GM23248 (cell line): ENCODE data around the gene HCAR2. TPM values are rescaled to one million over a fixed set of nuclear protein-coding genes. Genes with fewer than 3 reads are reported as not detected.
"Not testable (repeated sequence)": the region's sequence is repeated elsewhere in the genome, so short reads cannot be mapped to it uniquely, and the experiment has no call there.

Source experiments
- DNase-seq: peaks from one replicate; pipeline ENCODE4 v3.0.0-alpha.2; 2015
- H2AFZ ChIP-seq: fragments of 200-600 bp; sonication (generic); 2 replicates; pipeline ENCODE4 v1.6.1; 2016; ENCODE audit warnings: antibody characterized with exemption
- H3F3A ChIP-seq: fragments of 200-600 bp; sonication (generic); 2 replicates; pipeline ENCODE4 v1.6.1; 2016; ENCODE audit warnings: mild to moderate bottlenecking, antibody characterized with exemption, mixed run types; ENCODE audit not compliant: insufficient read depth
- H3K27ac ChIP-seq: fragments of 200-600 bp; sonication (generic); 2 replicates; pipeline ENCODE4 v1.5.1; 2016; ENCODE audit warnings: mild to moderate bottlenecking
- H3K27me3 ChIP-seq: fragments of 200-600 bp; sonication (generic); replicated peaks from 2 replicates; pipeline ENCODE4 v1.6.1; 2016; ENCODE audit warnings: mild to moderate bottlenecking; ENCODE audit not compliant: insufficient read depth
- H3K36me3 ChIP-seq: fragments of 200-600 bp; sonication (generic); 2 replicates; pipeline ENCODE4 v1.6.1; 2016; ENCODE audit warnings: low read depth, mild to moderate bottlenecking
- H3K4me1 ChIP-seq: fragments of 200-600 bp; sonication (generic); 2 replicates; pipeline ENCODE4 v1.6.1; 2016; ENCODE audit warnings: mild to moderate bottlenecking; ENCODE audit not compliant: insufficient read depth
- H3K4me2 ChIP-seq: fragments of 200-600 bp; sonication (generic); one replicate; pipeline ENCODE4 v1.6.1; 2016; ENCODE audit warnings: mild to moderate bottlenecking; ENCODE audit not compliant: unreplicated experiment
- H3K4me3 ChIP-seq: fragments of 200-600 bp; sonication (generic); 2 replicates; pipeline ENCODE4 v1.5.1; 2016; ENCODE audit warnings: mild to moderate bottlenecking
- H3K79me2 ChIP-seq: fragments of 200-600 bp; sonication (generic); 2 replicates; pipeline ENCODE4 v1.6.1; 2016; ENCODE audit warnings: mild to moderate bottlenecking; ENCODE audit not compliant: insufficient read depth
- H3K9ac ChIP-seq: fragments of 200-600 bp; sonication (generic); 2 replicates; pipeline ENCODE4 v1.6.1; 2016; ENCODE audit warnings: mild to moderate bottlenecking
- H3K9me2 ChIP-seq: fragments of 200-600 bp; sonication (generic); 2 replicates; pipeline ENCODE4 v1.6.1; 2016; ENCODE audit warnings: mixed run types, mild to moderate bottlenecking, moderate library complexity; ENCODE audit not compliant: insufficient read depth
- H3K9me3 ChIP-seq: fragments of 200-600 bp; sonication (generic); one replicate; pipeline ENCODE4 v1.6.1; 2017; ENCODE audit warnings: low read depth
- H4K20me1 ChIP-seq: fragments of 200-600 bp; sonication (generic); 2 replicates; pipeline ENCODE4 v1.6.0; 2016; ENCODE audit not compliant: insufficient read depth
- EZH2 ChIP-seq: fragments of 200-600 bp; sonication (generic); IDR thresholded peaks from 2 replicates; pipeline ENCODE4 v1.6.1; 2018; ENCODE audit warnings: antibody characterized with exemption, mild to moderate bottlenecking; ENCODE audit not compliant: insufficient read depth, poor library complexity, severe bottlenecking
- EZH2phosphoT487 ChIP-seq: fragments of 200-600 bp; sonication (generic); IDR thresholded peaks from 2 replicates; pipeline ENCODE4 v1.6.1; 2018; ENCODE audit warnings: antibody characterized with exemption, moderate library complexity, mild to moderate bottlenecking, low read depth; ENCODE audit not compliant: insufficient read depth
- WGBS, 2 experiments: methylation state at CpG; one replicate each; pipeline ENCODE4 v1.1.6; 2015 to 2017; ENCODE audit warnings: low lambda C conversion rate in 2 of 2, low coverage in 1 of 2; ENCODE audit errors: missing lambda C conversion rate in 2 of 2; 5-methylcytosine and 5-hydroxymethylcytosine counted together
- in situ Hi-C: fragments of 300-500 bp; cut with MboI; formaldehyde crosslinking; loops from 2 replicates; pipeline ENCODE4 v1.15.0; 2020
- polyA plus RNA-seq: library from polyadenylated mRNA; unstranded; fragments of >200 nt; fragmentation: Nextera tagmentation; extraction: Ambion mirVana; gene quantifications from 2 replicates; pipeline ENCODE4 v1.2.1, GENCODE V29; 2016
- total RNA-seq: library from RNA; depleted of rRNA; stranded (reverse); fragments of >200 nt; shearing (Covaris generic); gene quantifications from 2 replicates; pipeline ENCODE4 v1.2.3, GENCODE V29; 2014

Gene HCAR2
- total and polyA plus RNA-seq, 2 experiments from 2014 or later, result not detected

GRCh38 chr12:122721057-122721545 is 17.9 kb upstream of the HCAR2 start:
- Histone ChIP-seq H3F3A (peaks cover 6% of the 10 kb centered on the region; the same call in 1 of the 2 replicates), H3K4me3 (no peak overlapping the region), H2AFZ (no peak overlapping the region), H3K79me2 (no peaks in the 10 kb centered on the region), H4K20me1 (no peaks in the 10 kb centered on the region), H3K9me3 (no peaks in the 10 kb centered on the region), H3K9me2 (no peaks in the 10 kb centered on the region), H3K4me2 (no peak overlapping the region), H3K36me3 (no peaks in the 10 kb centered on the region), H3K27ac (no peak overlapping the region), H3K27me3 (no peaks in the 10 kb centered on the region), H3K4me1 (peaks cover 7% of the 10 kb centered on the region; the same call in 1 of the 2 replicates), H3K9ac (no peak overlapping the region)
- TF ChIP-seq EZH2, result no peak
- no peak for TF ChIP-seq EZH2phosphoT487
- 89 to 90% methylated on average over 11 of the region's 11 CpGs for WGBS, 2 experiments
- DNase-seq, result no peak
- in situ Hi-C loops, result no loop called here

GRCh38 chr12:122716658-122717057 is 13.5 kb upstream of the HCAR2 start, which contains the start of gene HCAR3:
TSS of gene HCAR3 (minus strand) at chr12:122716811. CDS start at chr12:122716737, 74 bp downstream.
- DNase-seq, H3K27me3 ChIP-seq, H3K9me2 ChIP-seq, H3F3A ChIP-seq, in situ Hi-C loops, H3K9ac ChIP-seq, H3K79me2 ChIP-seq, H4K20me1 ChIP-seq, H3K4me1 ChIP-seq, H3K4me2 ChIP-seq, H3K9me3 ChIP-seq, H3K4me3 ChIP-seq, H3K27ac ChIP-seq, H3K36me3 ChIP-seq, H2AFZ ChIP-seq: not testable (repeated sequence)
- 93 to 94% methylated on average over 10 of the region's 10 CpGs for WGBS, 2 experiments

- H3K4me1 ChIP-seq, H3K9me3 ChIP-seq, H3K9ac ChIP-seq, H3K27ac ChIP-seq, in situ Hi-C loops, H3K4me3 ChIP-seq, H3K9me2 ChIP-seq, H3K27me3 ChIP-seq, H4K20me1 ChIP-seq, H2AFZ ChIP-seq, H3K36me3 ChIP-seq, H3K79me2 ChIP-seq, H3F3A ChIP-seq, H3K4me2 ChIP-seq: not testable (repeated sequence)
- 20 to 21% methylated on average over 6 of the region's 6 CpGs for WGBS, 2 experiments
- peak; percentile 40 for DNase-seq
These were observed 12.1 kb upstream of the HCAR2 start for GRCh38 chr12:122715211-122715610.

GRCh38 chr12:122713491-122714188 is 10.5 kb upstream of the HCAR2 start:
- H3K36me3 ChIP-seq, H3K4me1 ChIP-seq, H3K9me2 ChIP-seq, DNase-seq, H3K79me2 ChIP-seq, H2AFZ ChIP-seq, H3K27me3 ChIP-seq, H3K4me2 ChIP-seq, H3K4me3 ChIP-seq, H3K27ac ChIP-seq, in situ Hi-C loops, H3F3A ChIP-seq, H4K20me1 ChIP-seq, H3K9ac ChIP-seq, H3K9me3 ChIP-seq: not testable (repeated sequence)
- WGBS, 2 experiments, result 93 to 94% methylated on average over 4 of the region's 10 CpGs

GRCh38 chr12:122711266-122711665 is 8.1 kb upstream of the HCAR2 start:
- H3K79me2 ChIP-seq, H4K20me1 ChIP-seq, H3K4me2 ChIP-seq, H2AFZ ChIP-seq, H3K4me3 ChIP-seq, H3K9me3 ChIP-seq, H3K27me3 ChIP-seq, H3K4me1 ChIP-seq, H3K9ac ChIP-seq, H3K9me2 ChIP-seq, in situ Hi-C loops, H3K36me3 ChIP-seq, H3F3A ChIP-seq, DNase-seq, H3K27ac ChIP-seq: not testable (repeated sequence)
- WGBS, 2 experiments, result 40 to 76% methylated on average over 1 of the region's 1 CpG

GRCh38 chr12:122710341-122710740 is 7.2 kb upstream of the HCAR2 start:
- H3K27me3 ChIP-seq, H3F3A ChIP-seq, H3K4me2 ChIP-seq, H2AFZ ChIP-seq, DNase-seq, in situ Hi-C loops, H3K36me3 ChIP-seq, H3K9ac ChIP-seq, H4K20me1 ChIP-seq, H3K27ac ChIP-seq, H3K79me2 ChIP-seq, H3K9me2 ChIP-seq, H3K4me3 ChIP-seq, H3K9me3 ChIP-seq, H3K4me1 ChIP-seq: not testable (repeated sequence)
- WGBS, 2 experiments, result 33 to 35% methylated on average over 2 of the region's 2 CpGs

- H3K79me2 ChIP-seq, H3K36me3 ChIP-seq, H4K20me1 ChIP-seq, H3K9me3 ChIP-seq, H3K9ac ChIP-seq, H3K4me1 ChIP-seq, H3K4me2 ChIP-seq, H3K27ac ChIP-seq, in situ Hi-C loops, H2AFZ ChIP-seq, DNase-seq, H3F3A ChIP-seq, H3K27me3 ChIP-seq, H3K9me2 ChIP-seq, H3K4me3 ChIP-seq: not testable (repeated sequence)
- WGBS, 2 experiments, result no CpG with 5 or more reads among the region's 3 CpGs
These were observed 6.1 kb upstream of the HCAR2 start for GRCh38 chr12:122709287-122709686.
